Liver (tissue), 3 donors: ENCODE results near the gene LOC128125822.

Source experiments
- EGR1 ChIP-seq, 2 donors: IDR thresholded peaks; 2 replicates each; pipeline ENCODE4 v1.6.1; 2016 to 2018; ENCODE audit warnings: antibody characterized with exemption in 2 of 2, low read depth in 2 of 2
- FOXA2 ChIP-seq: IDR thresholded peaks from 2 replicates; pipeline ENCODE4 v1.6.1; 2016; ENCODE audit warnings: antibody characterized with exemption
- RAD21 ChIP-seq, 2 donors: IDR thresholded peaks; 2 replicates each; pipeline ENCODE4 v1.6.1; 2016; ENCODE audit warnings: antibody characterized with exemption in 2 of 2, mild to moderate bottlenecking in 2 of 2
- RXRA ChIP-seq, 2 donors: IDR thresholded peaks; 2 replicates each; pipeline ENCODE4 v1.6.1; 2017 to 2018; ENCODE audit warnings: antibody characterized with exemption in 2 of 2, mild to moderate bottlenecking in 1 of 2
- SP1 ChIP-seq: IDR thresholded peaks from 2 replicates; pipeline ENCODE4 v1.6.1; 2018; ENCODE audit warnings: antibody characterized with exemption, mild to moderate bottlenecking
- TAF1 ChIP-seq: conservative IDR thresholded peaks from 2 replicates; pipeline ENCODE4 v1.6.1; 2016; ENCODE audit warnings: antibody characterized with exemption, mild to moderate bottlenecking
- TF ChIP-seq, protein P1 (sequence below): fragments of 150-350 bp; IDR thresholded peaks from 2 replicates; pipeline ENCODE4 v1.5.1; 2017; ENCODE audit warnings: improper control_type of control experiment, low read depth, low read length; ENCODE audit not compliant: missing input control
- TF ChIP-seq, protein P2 (sequence below): IDR thresholded peaks from 2 replicates; pipeline ENCODE4 v1.6.1; 2016; ENCODE audit warnings: antibody characterized with exemption
- TF ChIP-seq, protein P3 (sequence below): IDR thresholded peaks from 2 replicates; pipeline ENCODE4 v1.6.1; 2016; ENCODE audit warnings: antibody characterized with exemption, mild to moderate bottlenecking
- donor health status: healthy.
- donor health status: healthy.

DNA sequence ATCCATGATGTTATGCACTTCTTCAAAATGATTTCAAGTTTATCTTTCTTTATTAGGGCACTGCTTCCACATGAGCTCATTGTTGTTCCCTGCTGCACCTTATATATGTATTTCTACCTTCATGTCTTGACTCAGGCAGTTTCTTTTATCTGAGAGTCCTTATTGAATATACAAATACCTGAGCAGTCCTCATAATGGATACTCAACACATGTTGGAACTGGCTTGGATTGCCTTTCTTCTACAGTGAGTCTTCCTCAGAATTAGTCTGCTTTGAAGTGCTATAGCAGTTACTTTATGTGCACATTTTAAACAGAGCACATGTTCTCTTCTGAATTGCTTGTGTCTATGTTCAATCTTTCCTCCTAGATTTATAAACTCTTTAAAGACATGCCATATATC lies 45.3 kb upstream of the LOC128125822 start:
- TF ChIP-seq, protein P1, sequence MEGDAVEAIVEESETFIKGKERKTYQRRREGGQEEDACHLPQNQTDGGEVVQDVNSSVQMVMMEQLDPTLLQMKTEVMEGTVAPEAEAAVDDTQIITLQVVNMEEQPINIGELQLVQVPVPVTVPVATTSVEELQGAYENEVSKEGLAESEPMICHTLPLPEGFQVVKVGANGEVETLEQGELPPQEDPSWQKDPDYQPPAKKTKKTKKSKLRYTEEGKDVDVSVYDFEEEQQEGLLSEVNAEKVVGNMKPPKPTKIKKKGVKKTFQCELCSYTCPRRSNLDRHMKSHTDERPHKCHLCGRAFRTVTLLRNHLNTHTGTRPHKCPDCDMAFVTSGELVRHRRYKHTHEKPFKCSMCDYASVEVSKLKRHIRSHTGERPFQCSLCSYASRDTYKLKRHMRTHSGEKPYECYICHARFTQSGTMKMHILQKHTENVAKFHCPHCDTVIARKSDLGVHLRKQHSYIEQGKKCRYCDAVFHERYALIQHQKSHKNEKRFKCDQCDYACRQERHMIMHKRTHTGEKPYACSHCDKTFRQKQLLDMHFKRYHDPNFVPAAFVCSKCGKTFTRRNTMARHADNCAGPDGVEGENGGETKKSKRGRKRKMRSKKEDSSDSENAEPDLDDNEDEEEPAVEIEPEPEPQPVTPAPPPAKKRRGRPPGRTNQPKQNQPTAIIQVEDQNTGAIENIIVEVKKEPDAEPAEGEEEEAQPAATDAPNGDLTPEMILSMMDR, result no peak
- no peak for TF ChIP-seq FOXA2
- no peak for TF ChIP-seq SP1
- no peak for TF ChIP-seq RAD21 (IDR thresholded peaks at IDR 0.05)
- TF ChIP-seq, protein P2, sequence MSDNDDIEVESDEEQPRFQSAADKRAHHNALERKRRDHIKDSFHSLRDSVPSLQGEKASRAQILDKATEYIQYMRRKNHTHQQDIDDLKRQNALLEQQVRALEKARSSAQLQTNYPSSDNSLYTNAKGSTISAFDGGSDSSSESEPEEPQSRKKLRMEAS, result no peak
- TF ChIP-seq EGR1 (IDR thresholded peaks at IDR 0.05; ENCODE audit: low read depth in 2 of 2), result no peak
- TF ChIP-seq RXRA (IDR thresholded peaks at IDR 0.05), result no peak
- TF ChIP-seq, protein P3, sequence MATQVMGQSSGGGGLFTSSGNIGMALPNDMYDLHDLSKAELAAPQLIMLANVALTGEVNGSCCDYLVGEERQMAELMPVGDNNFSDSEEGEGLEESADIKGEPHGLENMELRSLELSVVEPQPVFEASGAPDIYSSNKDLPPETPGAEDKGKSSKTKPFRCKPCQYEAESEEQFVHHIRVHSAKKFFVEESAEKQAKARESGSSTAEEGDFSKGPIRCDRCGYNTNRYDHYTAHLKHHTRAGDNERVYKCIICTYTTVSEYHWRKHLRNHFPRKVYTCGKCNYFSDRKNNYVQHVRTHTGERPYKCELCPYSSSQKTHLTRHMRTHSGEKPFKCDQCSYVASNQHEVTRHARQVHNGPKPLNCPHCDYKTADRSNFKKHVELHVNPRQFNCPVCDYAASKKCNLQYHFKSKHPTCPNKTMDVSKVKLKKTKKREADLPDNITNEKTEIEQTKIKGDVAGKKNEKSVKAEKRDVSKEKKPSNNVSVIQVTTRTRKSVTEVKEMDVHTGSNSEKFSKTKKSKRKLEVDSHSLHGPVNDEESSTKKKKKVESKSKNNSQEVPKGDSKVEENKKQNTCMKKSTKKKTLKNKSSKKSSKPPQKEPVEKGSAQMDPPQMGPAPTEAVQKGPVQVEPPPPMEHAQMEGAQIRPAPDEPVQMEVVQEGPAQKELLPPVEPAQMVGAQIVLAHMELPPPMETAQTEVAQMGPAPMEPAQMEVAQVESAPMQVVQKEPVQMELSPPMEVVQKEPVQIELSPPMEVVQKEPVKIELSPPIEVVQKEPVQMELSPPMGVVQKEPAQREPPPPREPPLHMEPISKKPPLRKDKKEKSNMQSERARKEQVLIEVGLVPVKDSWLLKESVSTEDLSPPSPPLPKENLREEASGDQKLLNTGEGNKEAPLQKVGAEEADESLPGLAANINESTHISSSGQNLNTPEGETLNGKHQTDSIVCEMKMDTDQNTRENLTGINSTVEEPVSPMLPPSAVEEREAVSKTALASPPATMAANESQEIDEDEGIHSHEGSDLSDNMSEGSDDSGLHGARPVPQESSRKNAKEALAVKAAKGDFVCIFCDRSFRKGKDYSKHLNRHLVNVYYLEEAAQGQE, result no peak
- TF ChIP-seq TAF1, result no peak
